DMS79 (cell line): ENCODE results near the gene MYOD1.

Experiments
- DNase-seq: peaks from one replicate; lab custom pipeline; 2025; lab: John Stamatoyannopoulos, UW

The MYOD1 gene

DNA sequence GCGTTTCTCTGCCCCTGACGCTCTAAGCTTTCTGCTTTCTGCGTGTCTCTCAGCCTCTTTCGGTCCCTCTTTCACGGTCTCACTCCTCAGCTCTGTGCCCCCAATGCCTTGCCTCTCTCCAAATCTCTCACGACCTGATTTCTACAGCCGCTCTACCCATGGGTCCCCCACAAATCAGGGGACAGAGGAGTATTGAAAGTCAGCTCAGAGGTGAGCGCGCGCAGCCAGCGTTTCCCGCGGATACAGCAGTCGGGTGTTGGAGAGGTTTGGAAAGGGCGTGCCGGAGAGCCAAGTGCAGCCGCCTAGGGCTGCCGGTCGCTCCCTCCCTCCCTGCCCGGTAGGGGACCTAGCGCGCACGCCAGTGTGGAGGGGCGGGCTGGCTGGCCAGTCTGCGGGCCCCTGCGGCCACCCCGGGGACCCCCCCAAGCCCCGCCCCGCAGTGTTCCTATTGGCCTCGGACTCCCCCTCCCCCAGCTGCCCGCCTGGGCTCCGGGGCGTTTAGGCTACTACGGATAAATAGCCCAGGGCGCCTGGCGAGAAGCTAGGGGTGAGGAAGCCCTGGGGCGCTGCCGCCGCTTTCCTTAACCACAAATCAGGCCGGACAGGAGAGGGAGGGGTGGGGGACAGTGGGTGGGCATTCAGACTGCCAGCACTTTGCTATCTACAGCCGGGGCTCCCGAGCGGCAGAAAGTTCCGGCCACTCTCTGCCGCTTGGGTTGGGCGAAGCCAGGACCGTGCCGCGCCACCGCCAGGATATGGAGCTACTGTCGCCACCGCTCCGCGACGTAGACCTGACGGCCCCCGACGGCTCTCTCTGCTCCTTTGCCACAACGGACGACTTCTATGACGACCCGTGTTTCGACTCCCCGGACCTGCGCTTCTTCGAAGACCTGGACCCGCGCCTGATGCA lies at the start of gene MYOD1:
Gene MYOD1, plus strand, starts transcription at position 544 of the 910 bp plus-strand sequence. Its CDS starts 212 bp downstream, at position 756.
- peak; percentile 12 for DNase-seq

DNA sequence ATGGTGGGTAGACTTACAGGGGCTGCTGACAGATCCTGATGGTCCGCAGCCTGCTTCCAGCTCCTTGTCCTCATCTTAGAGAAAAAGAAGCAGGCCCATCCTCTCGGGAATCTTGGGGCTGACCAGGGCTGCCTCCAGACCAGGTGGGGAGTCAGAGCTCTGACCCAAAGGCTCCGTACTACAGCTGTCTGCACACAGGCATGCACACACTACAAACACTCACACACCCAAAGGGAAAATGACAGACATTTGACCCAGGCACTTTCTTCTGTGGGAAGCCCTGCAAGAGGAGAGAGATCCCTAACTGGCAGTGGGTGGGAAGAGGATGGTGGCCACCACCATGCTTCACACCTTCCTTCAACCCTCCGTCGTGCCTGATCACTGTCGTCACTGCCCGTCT lies 46.9 kb upstream of the MYOD1 start:
- DNase-seq, result no peak

DNA sequence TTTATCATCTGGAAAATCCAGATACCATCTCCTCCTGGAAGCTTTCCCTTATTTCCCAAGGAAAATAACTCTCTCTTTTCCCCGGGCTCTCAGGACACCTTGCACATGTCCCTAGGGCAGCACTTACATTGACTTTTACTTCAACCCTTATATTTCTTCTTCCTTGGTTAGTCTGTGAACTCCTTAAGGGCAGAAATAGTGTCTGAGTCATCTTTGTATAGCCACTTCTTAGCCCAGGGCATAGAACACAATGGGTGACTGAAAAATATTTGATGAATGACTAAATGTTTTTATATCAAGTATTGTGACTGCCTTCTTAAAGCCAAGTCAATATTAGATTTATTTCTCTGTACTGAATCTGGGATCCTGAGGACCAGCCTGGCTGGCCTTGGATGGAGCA lies 45.4 kb upstream of the MYOD1 start:
- DNase-seq, result no peak

DNA sequence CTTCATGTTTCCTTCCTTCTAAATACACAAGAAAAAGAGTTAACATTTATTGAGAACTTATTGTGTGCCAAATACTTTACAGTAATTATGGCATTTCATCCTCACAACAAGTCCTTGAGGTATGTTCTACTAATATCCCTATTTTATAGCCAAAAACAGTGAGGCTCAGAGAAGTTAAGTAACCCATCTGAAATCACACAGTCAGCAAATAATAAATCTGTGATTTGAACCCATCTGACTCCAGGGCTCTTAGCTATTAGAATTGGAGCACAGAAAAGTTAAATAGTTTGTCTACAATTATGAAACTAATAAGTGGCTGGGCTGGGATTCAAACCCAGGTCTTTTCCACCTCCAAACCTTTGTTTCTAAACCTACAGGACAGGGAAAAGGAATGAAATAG lies 36.5 kb upstream of the MYOD1 start:
- DNase-seq, result no peak

DNA sequence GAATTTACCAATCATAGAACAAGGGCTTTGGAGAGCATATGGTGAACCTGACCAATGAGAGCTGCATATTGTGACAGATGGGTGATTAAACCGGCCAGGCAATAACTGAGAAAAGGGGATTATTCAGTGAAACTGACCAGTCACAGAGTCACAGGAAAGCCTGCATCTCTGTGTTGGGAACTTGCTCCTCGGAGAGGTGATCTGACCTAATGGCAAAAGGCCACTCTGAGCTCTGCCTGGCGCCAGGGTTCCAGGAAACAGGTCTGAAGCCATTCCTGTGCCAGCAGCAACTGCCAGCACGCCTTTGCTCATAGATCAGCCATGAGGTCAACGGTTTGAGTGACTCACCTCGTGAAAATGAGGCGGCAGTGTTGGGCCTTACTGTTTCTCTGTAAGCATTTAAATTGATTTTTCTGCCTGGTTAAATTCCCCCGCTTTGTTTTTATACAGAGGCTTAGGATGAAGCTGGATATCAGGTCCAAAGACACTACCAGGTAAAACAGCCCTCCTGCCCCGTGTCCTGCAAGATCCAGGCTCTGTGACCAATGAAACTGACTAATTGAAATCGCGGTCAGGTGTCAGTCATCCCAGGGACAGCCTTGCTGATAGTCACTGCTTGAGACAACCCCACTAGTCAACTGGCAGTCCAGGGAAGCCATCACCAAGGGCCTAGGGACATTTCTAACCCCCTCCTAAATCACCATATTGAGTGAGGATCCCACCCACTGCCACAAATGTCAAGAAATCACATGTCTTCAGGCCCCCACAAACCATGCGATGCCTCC lies 35.8 kb upstream of the MYOD1 start:
- DNase-seq, result no peak

DNA sequence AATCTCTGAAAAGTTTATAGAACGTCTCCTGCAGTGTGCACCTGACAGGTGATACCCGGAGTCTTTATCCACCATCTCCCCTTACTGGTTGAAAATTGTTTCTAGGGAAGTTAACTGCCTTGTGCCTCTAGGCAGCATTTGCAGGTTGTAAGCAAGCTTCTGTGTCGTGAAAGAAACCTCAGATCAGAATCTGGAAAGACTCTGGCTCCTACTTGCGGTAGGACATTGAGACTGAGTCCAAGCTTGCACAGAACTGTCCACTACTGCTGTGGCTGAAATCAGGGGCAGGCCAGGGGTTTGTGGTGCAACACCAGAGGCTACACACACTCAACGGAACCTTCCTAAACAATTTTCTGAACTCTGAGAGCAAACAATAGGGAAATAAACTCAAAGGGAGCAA lies 34.8 kb upstream of the MYOD1 start:
- DNase-seq, result no peak

DNA sequence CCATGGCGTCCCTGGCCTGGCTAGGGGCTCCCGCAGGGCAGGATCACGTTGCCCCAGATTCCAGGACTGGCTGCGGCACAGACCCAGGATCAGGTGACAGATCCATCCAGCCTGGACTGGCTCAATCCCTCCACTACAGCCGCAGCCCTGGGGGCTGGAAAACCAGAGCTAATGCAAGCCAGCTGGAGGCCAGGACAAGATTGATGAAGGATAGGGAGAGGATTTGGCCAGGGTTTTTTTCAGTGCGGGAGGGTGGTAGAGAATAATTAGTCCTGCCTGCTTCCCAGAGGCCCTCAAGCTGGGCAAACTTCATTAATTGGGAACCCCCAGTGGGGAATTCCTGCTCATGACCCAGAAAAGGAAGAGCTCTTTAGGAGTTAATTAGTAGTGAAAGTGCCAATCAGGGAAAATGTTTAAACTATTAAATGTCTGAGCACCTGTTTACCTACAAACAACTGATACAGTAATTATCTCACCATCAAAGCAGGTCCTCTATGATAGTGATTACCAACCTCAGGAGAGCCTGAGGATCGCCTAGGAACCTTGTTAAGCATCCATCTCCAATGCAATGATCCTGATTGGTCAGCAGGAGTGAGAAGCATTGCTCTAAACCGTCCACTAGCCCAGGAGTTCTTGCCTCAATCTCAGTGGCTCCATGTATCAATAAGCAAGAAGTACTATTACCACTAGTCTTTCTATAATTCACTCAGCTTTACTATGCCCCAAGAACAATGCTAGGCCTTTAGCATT lies 33.0 kb upstream of the MYOD1 start:
- DNase-seq, result no peak

DNA sequence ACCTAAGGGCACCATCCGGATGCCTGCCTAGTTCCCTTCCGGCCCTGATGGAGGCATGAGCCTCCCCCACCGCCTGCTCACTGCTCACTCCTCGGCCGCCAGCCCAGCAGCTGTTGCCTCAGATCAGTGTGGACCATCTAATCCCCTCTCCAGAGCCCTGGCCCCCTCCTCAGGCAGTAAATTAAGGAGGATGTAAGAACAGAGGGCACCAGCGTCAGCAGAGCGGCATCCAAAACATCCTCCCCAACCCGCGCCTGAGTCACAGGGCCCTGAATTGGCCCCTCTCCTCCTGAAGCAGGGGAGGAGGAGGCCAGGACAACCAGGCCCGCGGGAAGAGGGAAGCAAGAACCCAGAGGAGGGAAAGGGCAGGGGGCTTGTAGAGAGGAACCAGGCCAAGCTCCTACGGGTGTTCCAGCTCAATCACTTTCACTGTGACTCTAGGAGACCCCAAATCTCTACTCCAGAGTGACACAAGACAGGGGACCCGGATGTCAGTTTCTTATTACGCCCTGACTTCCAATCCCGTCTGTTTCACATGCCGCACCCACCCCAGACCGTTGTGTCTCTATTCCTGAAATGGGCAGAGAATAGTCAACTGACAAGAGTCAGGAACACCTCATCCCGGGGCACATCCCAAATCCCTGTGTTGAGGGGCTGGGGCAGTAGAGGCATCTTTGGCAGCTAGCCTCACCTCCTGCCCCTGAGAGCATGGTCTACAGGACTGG lies 31.3 kb upstream of the MYOD1 start:
- no peak for DNase-seq

DNA sequence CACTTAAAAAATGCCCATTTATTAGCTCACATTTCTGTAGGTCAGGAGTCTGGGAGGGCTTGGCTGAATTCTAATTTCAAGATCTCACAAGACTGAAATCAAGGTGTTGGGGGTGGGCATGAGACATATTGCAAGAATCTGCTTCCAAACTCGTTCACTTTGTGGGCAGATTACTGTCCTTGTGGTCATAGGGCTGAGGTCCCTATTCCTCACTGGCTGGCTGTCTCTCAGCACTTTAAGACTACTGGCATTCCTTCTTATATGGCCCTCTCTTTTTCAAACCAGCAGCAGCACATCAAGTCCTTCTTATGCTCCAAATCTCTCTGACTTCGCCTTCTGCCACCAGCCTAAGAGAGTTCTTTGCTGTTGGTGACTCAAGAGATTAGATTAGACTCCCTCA lies 27.8 kb upstream of the MYOD1 start:
- DNase-seq, result no peak

DNA sequence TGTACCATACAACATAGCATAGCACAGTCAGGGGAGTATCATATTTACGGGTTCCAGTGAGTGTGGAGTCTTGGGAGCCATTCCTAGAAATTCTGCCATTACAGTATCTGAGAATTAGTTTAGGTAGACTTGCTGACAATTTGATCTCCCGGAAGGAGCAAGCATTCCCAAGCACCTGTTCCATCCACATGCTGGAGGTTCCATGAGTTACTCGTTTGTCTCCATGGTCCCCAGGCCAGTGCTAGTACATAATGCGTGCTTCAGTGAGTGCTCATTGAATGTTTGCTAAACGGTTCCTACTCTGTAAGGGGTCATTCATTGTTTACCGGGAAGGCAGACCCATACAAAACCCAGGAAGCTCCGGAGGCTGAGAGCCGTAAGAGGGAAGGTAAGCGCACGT lies 27.4 kb upstream of the MYOD1 start:
- no peak for DNase-seq

DNA sequence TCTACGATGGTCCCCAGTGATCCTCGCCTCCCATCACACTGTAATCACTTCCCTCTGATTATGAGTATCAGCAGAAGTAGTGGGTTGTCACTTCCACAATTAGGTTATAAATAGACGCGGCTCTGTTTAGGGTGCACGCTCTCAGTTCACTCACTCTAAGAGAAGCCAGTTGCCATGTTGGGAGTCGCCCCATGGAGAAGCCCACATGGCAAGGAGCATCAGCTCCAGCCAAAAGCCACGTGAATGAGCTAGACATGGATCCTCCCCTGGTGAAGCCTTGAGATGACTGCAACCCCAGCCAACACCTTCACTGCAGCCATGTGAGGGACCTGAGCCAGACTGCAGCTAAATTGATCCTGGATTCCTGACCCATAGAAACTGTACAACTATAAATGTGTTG lies 26.4 kb upstream of the MYOD1 start:
- no peak for DNase-seq

DNA sequence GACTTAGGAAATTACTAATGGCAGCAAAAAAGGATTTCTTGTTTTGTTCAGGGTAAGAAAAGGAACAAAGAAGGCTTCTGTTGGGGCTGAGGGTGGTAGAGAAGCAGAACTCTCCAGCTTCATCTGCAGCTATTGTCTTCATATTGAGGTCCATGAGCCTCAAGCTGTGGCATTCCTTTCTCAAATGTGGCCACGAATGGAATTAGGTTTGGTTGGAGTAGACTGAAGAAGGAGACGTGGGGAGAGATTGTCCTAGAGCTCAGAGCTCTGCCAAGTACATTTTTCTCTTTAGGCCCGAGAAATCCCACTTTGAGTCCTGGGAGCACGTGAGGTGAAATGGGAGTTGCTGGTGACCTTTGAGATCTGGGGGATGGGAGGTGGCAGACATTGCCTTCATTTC lies 25.8 kb upstream of the MYOD1 start:
- DNase-seq, result no peak

DNA sequence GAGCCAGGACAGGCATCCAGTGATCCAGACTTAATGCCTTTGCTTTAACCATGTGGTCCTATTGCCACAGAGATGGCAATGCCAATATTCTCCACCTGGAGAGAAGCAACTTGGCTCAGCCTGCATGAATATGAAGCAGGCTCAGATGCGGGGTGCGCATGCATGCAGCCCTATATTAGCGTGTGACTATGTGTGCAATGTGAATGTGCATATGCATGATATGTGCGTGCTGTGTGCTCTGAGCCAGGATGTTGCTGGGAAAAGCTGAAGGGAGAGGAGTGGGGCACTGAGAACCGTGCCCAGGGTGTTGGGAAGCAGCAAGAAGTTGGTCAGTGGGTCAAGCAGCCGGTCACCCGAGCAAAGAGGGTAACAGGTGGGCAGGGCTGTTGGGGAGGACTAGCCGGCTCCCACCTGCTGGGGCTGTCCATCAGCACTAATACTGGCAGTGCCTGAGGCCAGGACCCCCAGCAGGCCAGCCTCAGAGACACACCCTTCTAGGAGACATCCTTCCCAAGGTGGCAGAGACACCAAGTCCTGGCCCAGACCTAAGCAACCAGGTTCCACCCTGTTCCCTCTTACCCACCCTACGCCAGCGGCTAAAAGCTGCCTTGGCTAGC lies 24.8 kb upstream of the MYOD1 start:
- no peak for DNase-seq

DNA sequence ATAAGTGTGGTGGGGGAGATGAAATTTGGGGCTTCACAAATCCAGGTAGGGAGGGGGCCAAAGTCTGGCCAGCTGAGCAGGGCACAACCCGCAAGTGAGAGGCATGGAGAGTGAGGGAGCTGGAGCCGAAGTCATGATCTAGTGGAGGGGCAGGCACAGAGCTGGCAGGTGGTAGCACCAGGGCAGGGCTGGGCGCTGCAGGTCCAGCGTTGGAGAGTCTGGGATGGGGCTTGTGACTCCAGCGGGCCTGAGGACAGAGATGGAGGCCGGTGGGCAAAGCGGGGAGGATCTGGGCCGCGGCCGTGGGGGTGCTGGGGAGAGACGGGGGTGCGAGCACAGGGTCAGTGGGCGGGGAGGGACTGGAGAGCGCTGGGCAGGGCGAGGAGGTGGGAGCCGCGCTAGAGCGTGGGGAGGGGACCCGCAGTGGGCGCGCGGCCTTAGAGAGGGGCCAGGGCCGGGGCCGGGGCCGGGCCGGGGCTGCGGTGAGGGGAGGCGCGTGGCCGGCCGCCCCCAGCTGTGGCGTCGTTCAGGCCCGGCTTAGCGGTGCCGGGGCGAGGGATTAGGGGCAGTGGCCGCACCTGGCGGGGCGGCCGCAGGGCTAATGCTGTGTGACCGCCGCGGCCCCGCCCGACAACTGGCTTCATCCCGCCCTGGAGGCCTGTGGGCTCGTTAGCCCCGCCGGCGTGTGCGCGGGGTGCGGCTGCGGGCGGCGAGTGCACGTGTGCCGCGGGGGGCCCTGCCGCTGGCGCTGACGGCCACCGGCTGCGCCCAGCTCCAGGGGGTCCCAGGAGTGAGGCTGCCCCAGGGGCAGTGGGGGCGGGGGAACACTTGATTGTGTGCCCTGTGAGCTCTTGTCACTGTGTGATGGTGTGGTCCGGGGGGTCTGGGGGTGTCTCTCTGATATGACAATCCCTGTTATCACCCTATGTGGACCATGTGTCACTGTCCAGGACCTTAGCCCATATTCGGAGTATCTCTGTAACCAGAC lies 23.6 kb upstream of the MYOD1 start:
- no peak for DNase-seq

DNA sequence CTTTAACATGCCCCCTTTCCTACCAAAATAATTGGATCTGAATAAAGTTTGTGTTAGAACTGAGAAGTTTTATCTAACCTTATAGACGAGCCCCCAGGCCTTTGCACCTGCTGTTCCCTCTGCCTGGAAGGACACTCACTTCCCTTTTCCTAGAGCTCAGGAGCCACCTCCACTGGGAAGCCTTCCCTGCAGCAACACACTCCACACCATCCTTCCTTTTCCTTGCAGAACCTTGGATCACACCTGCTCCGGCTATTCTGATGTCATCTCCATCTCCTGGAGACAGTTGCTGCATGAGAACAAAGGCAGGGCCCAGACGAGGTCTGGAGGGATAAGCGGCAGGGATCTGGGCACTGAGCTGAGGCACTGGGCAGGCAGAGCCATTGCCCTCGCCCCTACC lies 22.6 kb upstream of the MYOD1 start:
- DNase-seq, result no peak

DNA sequence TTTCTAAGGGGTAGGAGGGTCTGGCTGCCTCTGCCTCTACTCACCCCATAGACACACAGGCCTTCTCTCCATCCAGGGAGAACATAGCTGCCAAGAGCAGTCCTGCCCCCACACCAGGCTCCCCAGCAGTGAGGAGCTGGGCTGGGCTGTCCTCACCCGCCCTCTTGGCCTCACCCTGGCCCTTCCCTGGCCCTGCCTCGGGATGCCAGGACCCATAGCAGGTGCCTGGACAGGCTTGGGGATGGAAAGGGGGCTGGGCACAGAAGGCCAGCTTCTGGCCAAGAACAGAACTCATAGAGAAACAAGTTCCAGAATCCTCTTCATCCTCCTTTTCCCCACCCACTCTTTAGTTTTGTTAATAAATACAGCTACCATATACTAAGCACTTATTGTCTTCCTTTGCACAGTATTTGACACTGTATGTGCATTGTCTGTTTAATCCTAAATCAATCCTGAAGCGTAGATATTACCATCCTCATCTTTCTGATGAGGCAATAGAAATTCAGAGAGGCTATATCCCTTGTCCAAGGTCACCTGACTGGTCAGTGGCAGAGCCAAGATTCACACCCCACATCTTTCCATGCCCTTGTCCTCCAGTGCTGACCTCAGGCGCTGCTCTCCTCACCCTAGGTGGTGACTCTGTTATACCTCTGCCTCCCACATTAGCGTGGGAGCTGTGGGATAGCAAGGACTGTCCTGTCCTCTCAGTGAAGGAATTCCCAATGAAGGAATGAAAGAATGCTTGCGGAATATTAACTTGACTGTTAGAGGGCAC lies 22.0 kb upstream of the MYOD1 start:
- no peak for DNase-seq

DNA sequence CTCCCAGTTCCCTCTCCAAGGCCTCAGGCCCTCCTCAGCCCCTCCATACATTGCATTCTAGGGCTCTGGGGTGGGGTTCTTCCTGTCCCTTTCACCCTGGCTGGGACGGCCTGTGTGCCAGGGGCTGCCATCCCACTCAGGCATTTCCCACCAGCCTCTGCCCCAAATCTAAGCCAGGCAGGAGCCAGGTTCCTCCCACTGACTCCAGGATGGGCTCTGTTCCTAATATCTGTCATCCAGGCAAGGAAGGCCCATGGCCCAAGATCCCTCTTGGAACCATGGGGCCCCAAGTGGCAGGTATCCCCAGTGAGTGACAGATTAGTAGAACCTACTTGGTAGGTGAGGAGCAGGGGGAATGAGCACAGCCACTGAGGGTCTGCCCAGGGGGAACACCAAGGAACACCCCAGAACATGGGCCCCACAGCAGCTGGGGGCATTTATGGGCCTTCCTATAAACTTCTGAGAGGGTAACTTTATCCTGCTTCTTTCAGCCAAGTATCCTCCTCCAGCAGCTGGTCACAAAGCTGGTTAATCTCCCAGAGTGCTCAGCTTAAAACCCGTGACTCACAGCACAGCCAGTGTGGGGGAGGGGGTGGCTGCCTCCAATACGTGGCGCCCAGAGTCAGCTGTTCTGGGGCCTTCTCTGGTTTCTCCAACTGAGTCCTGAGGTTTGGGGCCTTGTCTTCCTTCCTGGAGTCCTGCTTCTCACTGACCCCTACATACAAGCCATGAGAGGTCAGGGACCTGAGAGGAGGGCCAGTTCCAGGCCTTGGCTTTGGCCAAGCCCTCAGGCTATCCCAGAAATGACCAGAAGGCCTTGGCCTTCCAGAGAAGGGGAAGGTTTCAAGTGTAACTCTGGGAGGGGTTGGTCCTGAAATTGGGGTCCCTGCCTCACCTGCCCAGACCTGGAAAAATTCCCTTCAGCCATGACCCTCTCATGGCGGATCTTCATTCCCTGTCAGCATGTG lies 19.9 kb upstream of the MYOD1 start:
- DNase-seq, result no peak

DNA sequence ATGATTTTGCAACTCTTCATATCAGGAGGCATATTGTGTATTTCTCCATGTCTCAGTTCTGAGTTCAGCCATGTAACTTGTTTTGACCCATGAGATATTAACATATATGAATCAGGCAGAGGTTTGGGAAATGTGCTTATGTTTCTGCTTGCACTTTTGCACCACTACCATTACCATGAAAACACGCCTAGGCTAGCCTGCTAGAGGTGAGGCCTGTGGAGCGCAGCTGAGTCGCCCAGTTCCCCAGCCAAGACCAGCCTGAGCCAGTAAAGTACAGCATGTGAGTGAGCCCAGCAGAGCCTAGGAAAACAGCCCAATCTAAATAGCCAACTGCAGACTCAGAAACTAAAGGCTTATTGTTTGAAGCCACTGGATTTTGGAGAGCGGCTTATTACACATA lies 18.4 kb upstream of the MYOD1 start:
- DNase-seq, result no peak
